ENCODE measurements around the gene TMOD4. TPM values are rescaled to one million over a fixed set of nuclear protein-coding genes. Genes with fewer than 3 reads are reported as not detected.

The TMOD4 gene
- total RNA-seq, 4 donors from 2014 or later, result 10.7 TPM; not detected in 3

- H3K4me1 ChIP-seq, result peaks cover 0 to 17% (median 6%) of the 10 kb centered on the region in 4 donors
- H3K27ac ChIP-seq, result no peak overlapping the region
- H3K4me3 ChIP-seq, result no peak overlapping the region
- H3K27me3 ChIP-seq, result no peaks in the 10 kb centered on the region
- H3K36me3 ChIP-seq, result peaks cover 0 to 36% (median 0%) of the 10 kb centered on the region in 3 donors
- TF ChIP-seq CTCF (IDR thresholded peaks at IDR 0.05), result no peak
- TF ChIP-seq POLR2A (IDR thresholded peaks at IDR 0.05), result no peak
- no peak for DNase-seq
- no peaks in the 10 kb centered on the region for H3K9me3 ChIP-seq
Measured at GRCh38 chr1:151187205-151187604, 11.4 kb upstream of the TMOD4 start.

GRCh38 chr1:151184211-151184610 is 8.4 kb upstream of the TMOD4 start:
- no peak overlapping the region for H3K4me3 ChIP-seq
- no peak for TF ChIP-seq POLR2A (IDR thresholded peaks at IDR 0.05)
- TF ChIP-seq CTCF (IDR thresholded peaks at IDR 0.05), result no peak
- no peaks in the 10 kb centered on the region for H3K27me3 ChIP-seq
- H3K4me1 ChIP-seq, result peaks cover 0 to 15% (median 5%) of the 10 kb centered on the region in 4 donors
- H3K36me3 ChIP-seq, result peaks cover 0 to 66% (median 0%) of the 10 kb centered on the region in 3 donors
- H3K9me3 ChIP-seq, result no peaks in the 10 kb centered on the region
- no peak for DNase-seq
- no peak overlapping the region for H3K27ac ChIP-seq

- peaks cover 0 to 87% (median 0%) of the 10 kb centered on the region in 3 donors for H3K36me3 ChIP-seq
- no peak for DNase-seq
- no peak overlapping the region for H3K27ac ChIP-seq
- H3K4me1 ChIP-seq, result no peaks in the 10 kb centered on the region
- TF ChIP-seq POLR2A (IDR thresholded peaks at IDR 0.05) (no peak), CTCF (IDR thresholded peaks at IDR 0.05) (no peak)
- no peak overlapping the region for H3K4me3 ChIP-seq
- no peaks in the 10 kb centered on the region for H3K9me3 ChIP-seq
- no peaks in the 10 kb centered on the region for H3K27me3 ChIP-seq
Measured at GRCh38 chr1:151176514-151177045, 799 bp upstream of the TMOD4 start.

- Histone ChIP-seq H3K4me3 (no peak overlapping the region), H3K27me3 (no peaks in the 10 kb centered on the region), H3K27ac (peak overlapping the region in 1 of 4 donors; percentile 5), H3K9me3 (no peaks in the 10 kb centered on the region), H3K4me1 (no peaks in the 10 kb centered on the region), H3K36me3 (peaks cover 0 to 83% (median 0%) of the 10 kb centered on the region in 3 donors)
- DNase-seq, result no peak
- TF ChIP-seq CTCF (IDR thresholded peaks at IDR 0.05) (no peak), POLR2A (IDR thresholded peaks at IDR 0.05) (no peak)
Measured at GRCh38 chr1:151175041-151175741, 590 bp downstream of the TMOD4 start.

- Histone ChIP-seq H3K4me3 (no peak overlapping the region), H3K9me3 (no peaks in the 10 kb centered on the region), H3K27ac (no peak overlapping the region), H3K36me3 (peaks cover 0 to 69% (median 0%) of the 10 kb centered on the region in 3 donors), H3K27me3 (no peaks in the 10 kb centered on the region), H3K4me1 (peaks cover 0 to 11% (median 6%) of the 10 kb centered on the region in 4 donors)
- TF ChIP-seq CTCF (IDR thresholded peaks at IDR 0.05), result no peak
- no peak for TF ChIP-seq POLR2A (IDR thresholded peaks at IDR 0.05)
- DNase-seq, result no peak
Measured at GRCh38 chr1:151171190-151171589, 4.6 kb downstream of the TMOD4 start.
